RWPE2 (cell line): ENCODE measurements around the gene GAS2L1.

Experiments used
- ATAC-seq: fragments of 200-7000 bp; cut with Tn5 transposase; 3 replicates; pipeline ENCODE4 v1.9.1; 2021; ENCODE audit warnings: low read depth
- DNase-seq: peaks from one replicate; pipeline ENCODE4 v3.0.0-alpha.2; 2020; ENCODE audit warnings: low spot score
- H3K27ac ChIP-seq: fragments of 450-650 bp; 2 replicates; pipeline ENCODE4 v1.5.1; 2017; ENCODE audit warnings: mild to moderate bottlenecking; ENCODE audit not compliant: poor library complexity, severe bottlenecking
- H3K27me3 ChIP-seq: fragments of 250-450 bp; sonication (Bioruptor Pico); 2 replicates; pipeline ENCODE4 v1.5.1; 2021; ENCODE audit warnings: mild to moderate bottlenecking, moderate library complexity; ENCODE audit not compliant: insufficient read depth, poor library complexity, severe bottlenecking
- H3K36me3 ChIP-seq: fragments of 250-450 bp; sonication (Bioruptor Pico); 2 replicates; pipeline ENCODE4 v1.5.1; 2020; ENCODE audit warnings: low read depth, mild to moderate bottlenecking, moderate library complexity
- H3K4me1 ChIP-seq: fragments of 250-450 bp; sonication (Bioruptor Pico); 2 replicates; pipeline ENCODE4 v1.5.1; 2021; ENCODE audit warnings: mild to moderate bottlenecking, moderate library complexity; ENCODE audit not compliant: insufficient read depth, poor library complexity, severe bottlenecking
- H3K4me3 ChIP-seq: fragments of 250-450 bp; sonication (Bioruptor Pico); 2 replicates; pipeline ENCODE4 v1.5.1; 2021; ENCODE audit warnings: mild to moderate bottlenecking, moderate library complexity; ENCODE audit not compliant: severe bottlenecking
- H3K9me3 ChIP-seq: fragments of 250-450 bp; sonication (Bioruptor Pico); 2 replicates; pipeline ENCODE4 v1.5.1; 2021; ENCODE audit warnings: mild to moderate bottlenecking, moderate library complexity; ENCODE audit not compliant: severe bottlenecking
- TF ChIP-seq, protein P1 (sequence below): fragments of 450-650 bp; IDR thresholded peaks from one replicate; pipeline ENCODE4 v1.5.1; 2017; ENCODE audit warnings: mild to moderate bottlenecking, moderate library complexity; ENCODE audit not compliant: poor library complexity, severe bottlenecking

Gene GAS2L1

DNA sequence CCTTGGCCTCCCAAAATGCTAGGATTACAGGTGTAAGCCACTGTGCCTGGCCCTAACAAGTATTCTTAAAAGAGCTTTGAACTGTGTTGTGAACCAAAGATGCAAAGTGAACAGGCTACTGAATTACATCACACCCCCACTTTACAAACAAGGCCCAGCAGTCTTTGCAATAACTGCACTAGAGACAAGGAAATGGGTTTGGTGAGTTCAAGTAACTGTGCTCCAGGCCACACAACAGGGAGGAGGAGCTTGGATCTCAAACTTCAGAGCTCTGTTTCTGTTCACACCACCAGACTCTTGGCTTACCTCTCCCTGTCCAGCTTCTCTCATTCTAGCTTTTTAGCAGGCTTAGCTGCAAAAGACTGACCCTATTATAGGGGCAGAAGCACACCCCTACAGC, 39.5 kb downstream of the GAS2L1 start:
- Histone ChIP-seq H3K27me3 (no peaks in the 10 kb centered on the region), H3K4me3 (no peak overlapping the region), H3K27ac (no peak overlapping the region), H3K4me1 (peaks cover 26% of the 10 kb centered on the region), H3K36me3 (peaks cover 44% of the 10 kb centered on the region), H3K9me3 (no peaks in the 10 kb centered on the region)
- DNase-seq (no peak), ATAC-seq (no peak)
- TF ChIP-seq, protein P1, sequence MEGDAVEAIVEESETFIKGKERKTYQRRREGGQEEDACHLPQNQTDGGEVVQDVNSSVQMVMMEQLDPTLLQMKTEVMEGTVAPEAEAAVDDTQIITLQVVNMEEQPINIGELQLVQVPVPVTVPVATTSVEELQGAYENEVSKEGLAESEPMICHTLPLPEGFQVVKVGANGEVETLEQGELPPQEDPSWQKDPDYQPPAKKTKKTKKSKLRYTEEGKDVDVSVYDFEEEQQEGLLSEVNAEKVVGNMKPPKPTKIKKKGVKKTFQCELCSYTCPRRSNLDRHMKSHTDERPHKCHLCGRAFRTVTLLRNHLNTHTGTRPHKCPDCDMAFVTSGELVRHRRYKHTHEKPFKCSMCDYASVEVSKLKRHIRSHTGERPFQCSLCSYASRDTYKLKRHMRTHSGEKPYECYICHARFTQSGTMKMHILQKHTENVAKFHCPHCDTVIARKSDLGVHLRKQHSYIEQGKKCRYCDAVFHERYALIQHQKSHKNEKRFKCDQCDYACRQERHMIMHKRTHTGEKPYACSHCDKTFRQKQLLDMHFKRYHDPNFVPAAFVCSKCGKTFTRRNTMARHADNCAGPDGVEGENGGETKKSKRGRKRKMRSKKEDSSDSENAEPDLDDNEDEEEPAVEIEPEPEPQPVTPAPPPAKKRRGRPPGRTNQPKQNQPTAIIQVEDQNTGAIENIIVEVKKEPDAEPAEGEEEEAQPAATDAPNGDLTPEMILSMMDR: no peak

DNA sequence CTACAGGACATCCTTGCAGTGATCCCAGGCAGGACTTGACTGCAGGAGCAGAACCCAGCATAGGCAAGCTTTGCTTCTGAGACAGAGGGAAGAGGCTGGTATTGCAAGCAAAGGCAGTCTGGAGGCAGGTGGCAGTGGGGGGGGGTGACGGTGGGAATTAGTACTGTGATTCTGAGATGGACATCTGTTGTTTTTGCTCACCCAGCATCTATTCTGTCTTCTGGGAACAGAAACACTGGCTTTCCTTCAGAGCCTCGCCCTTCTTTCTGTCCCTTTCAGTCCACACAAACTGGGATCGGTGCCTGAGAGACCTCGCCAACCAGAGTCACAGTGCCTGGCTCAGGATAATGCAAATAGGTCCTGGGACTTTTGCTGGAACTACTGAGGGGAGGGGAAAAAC, 40.2 kb downstream of the GAS2L1 start:
- H3K4me1 ChIP-seq: peaks cover 26% of the 10 kb centered on the region
- H3K27ac ChIP-seq: no peak overlapping the region
- TF ChIP-seq, protein P1: no peak
- no peak for DNase-seq
- no peak for ATAC-seq
- H3K27me3 ChIP-seq: no peaks in the 10 kb centered on the region
- no peak overlapping the region for H3K4me3 ChIP-seq
- no peaks in the 10 kb centered on the region for H3K9me3 ChIP-seq
- peaks cover 44% of the 10 kb centered on the region for H3K36me3 ChIP-seq

DNA sequence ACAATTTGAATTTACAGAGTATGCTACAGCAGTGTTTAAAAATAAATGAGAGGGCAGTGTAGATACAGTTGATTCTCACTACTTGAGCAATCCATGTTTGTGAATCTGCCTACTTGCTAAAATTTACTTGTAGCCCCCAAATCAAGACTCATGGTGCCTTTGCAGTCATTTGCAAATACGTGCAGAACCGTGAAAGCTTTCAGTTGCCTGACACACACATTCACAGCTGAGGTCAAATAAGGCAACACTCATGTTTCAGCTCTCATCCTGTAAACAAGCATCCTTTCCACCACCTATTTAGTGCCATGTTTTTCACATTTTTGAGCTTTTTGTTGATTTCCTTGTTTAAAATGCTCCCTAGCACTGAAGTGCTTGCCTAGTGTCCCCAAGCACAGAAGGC, 41.6 kb downstream of the GAS2L1 start:
- peaks cover 48% of the 10 kb centered on the region for H3K36me3 ChIP-seq

DNA sequence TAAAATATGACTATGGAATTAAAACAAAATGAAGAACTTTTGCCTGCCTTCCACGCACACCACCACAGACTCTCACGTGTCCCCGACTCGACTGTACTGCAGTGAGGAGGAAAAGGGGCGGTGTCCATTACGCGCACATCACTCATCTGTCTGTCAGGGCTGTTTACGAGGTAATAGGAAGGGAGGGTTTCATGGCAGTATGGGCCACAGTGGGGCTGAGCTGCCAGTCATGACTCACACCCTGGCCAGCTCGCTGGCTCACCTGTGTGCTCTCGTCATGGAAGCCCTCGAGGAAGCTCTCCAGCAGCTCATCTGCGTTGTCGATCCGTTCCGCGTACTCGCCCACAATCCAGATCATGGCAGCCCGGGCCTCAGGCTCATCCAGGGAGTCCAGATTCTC, 42.5 kb downstream of the GAS2L1 start:
- peaks cover 13% of the 10 kb centered on the region for H3K4me1 ChIP-seq
- TF ChIP-seq, protein P1: no peak
- no peaks in the 10 kb centered on the region for H3K27me3 ChIP-seq
- H3K27ac ChIP-seq: peak overlapping the region; percentile 24
- peaks cover 53% of the 10 kb centered on the region for H3K36me3 ChIP-seq
- ATAC-seq (peak; percentile 93), DNase-seq (peak; percentile 87)
- H3K4me3 ChIP-seq: no peak overlapping the region
- no peaks in the 10 kb centered on the region for H3K9me3 ChIP-seq

More for the DNA sequence above, 41.6 kb downstream of the GAS2L1 start:
- H3K9me3 ChIP-seq: no peaks in the 10 kb centered on the region
- H3K27ac ChIP-seq: no peak overlapping the region
- no peaks in the 10 kb centered on the region for H3K27me3 ChIP-seq
- DNase-seq (no peak), ATAC-seq (no peak)
- TF ChIP-seq, protein P1: no peak
- no peak overlapping the region for H3K4me3 ChIP-seq
- H3K4me1 ChIP-seq: peaks cover 23% of the 10 kb centered on the region

DNA sequence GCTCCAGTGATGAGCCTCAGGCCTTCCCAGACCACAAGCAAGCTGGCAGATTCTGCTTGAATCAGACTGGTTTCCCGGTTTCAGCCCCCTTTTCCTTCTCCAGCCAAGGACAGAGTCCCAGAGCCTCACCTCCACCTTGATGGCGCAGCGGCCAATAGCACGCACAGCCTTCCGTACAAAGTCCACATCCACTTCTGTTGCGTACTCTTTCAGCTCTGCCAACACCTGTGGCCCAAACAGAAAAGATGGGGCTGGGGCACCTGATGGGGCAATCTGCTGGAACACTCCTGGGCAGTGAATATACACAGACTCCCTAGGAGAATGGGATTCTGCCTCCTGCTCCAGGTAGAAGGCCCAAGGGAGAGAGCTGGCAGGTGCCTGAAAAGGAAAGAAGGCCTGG, 44.6 kb downstream of the GAS2L1 start:
- no peak for ATAC-seq
- no peak overlapping the region for H3K4me3 ChIP-seq
- H3K36me3 ChIP-seq: peaks cover 64% of the 10 kb centered on the region
- no peak for DNase-seq
- TF ChIP-seq, protein P1: no peak
- H3K27me3 ChIP-seq: no peaks in the 10 kb centered on the region
- no peaks in the 10 kb centered on the region for H3K9me3 ChIP-seq
- no peak overlapping the region for H3K27ac ChIP-seq
- peaks cover 5% of the 10 kb centered on the region for H3K4me1 ChIP-seq
